Activated CD4-positive, alpha-beta memory T cell treated with anti-CD3 and anti-CD28 coated beads for 36 hours (primary cell): ENCODE measurements around the gene SAMD8. TPM values are rescaled to one million over a fixed set of nuclear protein-coding genes. Genes with fewer than 3 reads are reported as not detected.
"Not testable (repeated sequence)": the region's sequence is repeated elsewhere in the genome, so short reads cannot be mapped to it uniquely, and the experiment has no call there.

Source experiments
- CTCF ChIA-PET: fragments of 350-600 bp; sonication (Branson Sonifier 250); formaldehyde crosslinking; loops from one replicate; lab custom pipeline; 2021; ENCODE audit warnings: antibody characterized with exemption, inconsistent platforms; lab: Charles Lee
- POLR2A ChIA-PET: fragments of 350-600 bp; sonication (Branson Sonifier 250); formaldehyde crosslinking; loops from one replicate; lab custom pipeline; 2021; ENCODE audit warnings: antibody characterized with exemption; lab: Charles Lee
- DNase-seq: peaks from one replicate; pipeline ENCODE4 v3.0.0-alpha.2; 2020
- H3K27ac Mint-ChIP-seq: one replicate; pipeline ENCODE4 v1.8.0; 2021; ENCODE audit warnings: mixed read lengths
- H3K27me3 Mint-ChIP-seq: one replicate; pipeline ENCODE4 v1.8.0; 2021; ENCODE audit warnings: mixed read lengths
- H3K36me3 Mint-ChIP-seq: one replicate; pipeline ENCODE4 v1.8.0; 2021; ENCODE audit warnings: mixed read lengths
- H3K4me1 Mint-ChIP-seq: one replicate; pipeline ENCODE4 v1.8.0; 2021; ENCODE audit warnings: low read depth, mixed read lengths
- H3K4me3 Mint-ChIP-seq: one replicate; pipeline ENCODE4 v1.8.0; 2021; ENCODE audit warnings: mild to moderate bottlenecking, mixed read lengths
- H3K9me3 Mint-ChIP-seq: one replicate; pipeline ENCODE4 v1.8.0; 2021; ENCODE audit warnings: mixed read lengths
- intact Hi-C: fragments of 100-400 bp; cut with micrococcal nuclease; formaldehyde crosslinking; loops from one replicate; pipeline ENCODE4 v1.15.1; 2023
- total RNA-seq, 2 experiments: library from RNA; stranded (reverse); gene quantifications; one replicate each; pipeline ENCODE4 v1.2.3, GENCODE V29; 2021

The SAMD8 gene
- total RNA-seq, 2 experiments from 2014 or later = 18.5 to 20.5 TPM

GRCh38 chr10:75110006-75110632 is 1.3 kb upstream of the SAMD8 start:
- no peak for DNase-seq
- intact Hi-C loops = loop anchor here (2.0 to 10.0 kb wide), 5 partner anchors 67 to 1115 kb away; partner anchors contain the start of genes ADK, AP3M1 and VCL
- Mint-ChIP-seq H3K27me3 (no peaks in the 10 kb centered on the region), H3K27ac (peak overlapping the region; percentile 99), H3K36me3 (no peaks in the 10 kb centered on the region), H3K4me1 (peaks cover 44% of the 10 kb centered on the region), H3K9me3 (no peaks in the 10 kb centered on the region), H3K4me3 (peak overlapping the region; percentile 97)
- ChIA-PET POLR2A (interaction anchor here (1.4 to 4.5 kb wide), 2 partner anchors 59 to 100 kb away, joined by 3 to 23 read pairs; partner anchors contain the start of gene VDAC2), CTCF (interaction anchor here (1.0 to 2.1 kb wide), 4 partner anchors 71 to 691 kb away, joined by 3 to 9 read pairs (median 3); partner anchors contain the start of gene COMTD1)

- Mint-ChIP-seq H3K4me3 (peak overlapping the region; percentile 97), H3K27ac (peak overlapping the region; percentile 99), H3K9me3 (no peaks in the 10 kb centered on the region), H3K36me3 (no peaks in the 10 kb centered on the region), H3K27me3 (no peaks in the 10 kb centered on the region), H3K4me1 (peaks cover 55% of the 10 kb centered on the region)
- CTCF ChIA-PET = interaction anchor here (2.1 kb wide), 2 partner anchors 119 to 124 kb away, joined by 8 to 9 read pairs; partner anchors contain the start of gene COMTD1
- intact Hi-C loops = loop anchor here (1.0 to 10.0 kb wide), 10 partner anchors 26 to 1117 kb away; partner anchors contain the start of genes ADK, AP3M1, KAT6B and VCL
- peak; percentile 62 for DNase-seq
- POLR2A ChIA-PET = interaction anchor here (1.1 to 4.5 kb wide), 6 partner anchors 26 to 123 kb away, joined by 4 to 23 read pairs (median 5); partner anchors contain the start of gene VDAC2
Measured at GRCh38 chr10:75111907-75112679, 637 bp downstream of the SAMD8 start.

GRCh38 chr10:75115137-75115536 is 3.7 kb downstream of the SAMD8 start:
- no peak for DNase-seq
- Mint-ChIP-seq H3K27me3 (no peaks in the 10 kb centered on the region), H3K9me3 (no peaks in the 10 kb centered on the region), H3K27ac (peak overlapping the region; percentile 42), H3K4me3 (no peak overlapping the region), H3K4me1 (peaks cover 50% of the 10 kb centered on the region), H3K36me3 (no peaks in the 10 kb centered on the region)
- POLR2A ChIA-PET = no interaction called here
- CTCF ChIA-PET = interaction anchor here (0.8 to 1.6 kb wide), 2 partner anchors 73 to 115 kb away, joined by 3 to 7 read pairs; no protein-coding TSS in a partner anchor
- intact Hi-C loops = loop anchor here (10.0 kb wide), 1 partner anchor 1120 kb away; the partner anchor contains the start of gene VCL

- DNase-seq, H3K4me3 Mint-ChIP-seq, H3K9me3 Mint-ChIP-seq, POLR2A ChIA-PET, H3K27ac Mint-ChIP-seq, CTCF ChIA-PET, H3K36me3 Mint-ChIP-seq, H3K27me3 Mint-ChIP-seq: not testable (repeated sequence)
- peaks cover 52% of the 10 kb centered on the region for H3K4me1 Mint-ChIP-seq
- intact Hi-C loops = loop anchor here (10.0 kb wide), 1 partner anchor 1122 kb away; the partner anchor contains the start of gene VCL
Measured at GRCh38 chr10:75116941-75117775, 5.7 kb downstream of the SAMD8 start.

- H3K4me3 Mint-ChIP-seq = no peak overlapping the region
- no peaks in the 10 kb centered on the region for H3K9me3 Mint-ChIP-seq
- H3K27me3 Mint-ChIP-seq = no peaks in the 10 kb centered on the region
- H3K36me3 Mint-ChIP-seq = no peaks in the 10 kb centered on the region
- ChIA-PET POLR2A (no interaction called here), CTCF (no interaction called here)
- H3K4me1 Mint-ChIP-seq = peaks cover 45% of the 10 kb centered on the region
- no peak for DNase-seq
- H3K27ac Mint-ChIP-seq = peak overlapping the region; percentile 15
- intact Hi-C loops = loop anchor here (10.0 kb wide), 1 partner anchor 1123 kb away; the partner anchor contains the start of gene VCL
Measured at GRCh38 chr10:75117995-75118394, 6.5 kb downstream of the SAMD8 start.

- H3K36me3 Mint-ChIP-seq, H3K9me3 Mint-ChIP-seq, H3K4me3 Mint-ChIP-seq, CTCF ChIA-PET, H3K27ac Mint-ChIP-seq, POLR2A ChIA-PET, DNase-seq, H3K27me3 Mint-ChIP-seq: not testable (repeated sequence)
- H3K4me1 Mint-ChIP-seq = peaks cover 35% of the 10 kb centered on the region
- intact Hi-C loops = loop anchor here (10.0 kb wide), 1 partner anchor 1125 kb away; the partner anchor contains the start of gene VCL
Measured at GRCh38 chr10:75119444-75120066, 8.1 kb downstream of the SAMD8 start.

GRCh38 chr10:75121322-75121721 is 9.9 kb downstream of the SAMD8 start:
- Mint-ChIP-seq H3K9me3 (no peaks in the 10 kb centered on the region), H3K27me3 (no peaks in the 10 kb centered on the region), H3K4me3 (no peak overlapping the region), H3K27ac (no peak overlapping the region), H3K4me1 (peaks cover 30% of the 10 kb centered on the region), H3K36me3 (peaks cover 7% of the 10 kb centered on the region)
- POLR2A ChIA-PET = interaction anchor here (0.7 kb wide), 2 partner anchors 17 to 97 kb away, joined by 3 read pairs; no protein-coding TSS in a partner anchor
- no peak for DNase-seq
- intact Hi-C loops = no loop called here
- CTCF ChIA-PET = interaction anchor here (1.4 kb wide), 1 partner anchor 114 kb away, joined by 3 read pairs; the partner anchor contains the start of gene COMTD1

GRCh38 chr10:75122505-75122904 is 11.0 kb downstream of the SAMD8 start:
- no peak overlapping the region for H3K27ac Mint-ChIP-seq

GRCh38 chr10:75123088-75123682 is 11.7 kb downstream of the SAMD8 start:
- ChIA-PET POLR2A (no interaction called here), CTCF (no interaction called here)
- no peaks in the 10 kb centered on the region for H3K27me3 Mint-ChIP-seq
- intact Hi-C loops = no loop called here
- DNase-seq = no peak
- peaks cover 7% of the 10 kb centered on the region for H3K36me3 Mint-ChIP-seq
- no peak overlapping the region for H3K27ac Mint-ChIP-seq
- H3K4me3 Mint-ChIP-seq = no peak overlapping the region
- H3K9me3 Mint-ChIP-seq = no peaks in the 10 kb centered on the region
- H3K4me1 Mint-ChIP-seq = peaks cover 19% of the 10 kb centered on the region

More at GRCh38 chr10:75122505-75122904, 11.0 kb downstream of the SAMD8 start:
- H3K27me3 Mint-ChIP-seq = no peaks in the 10 kb centered on the region
- no peaks in the 10 kb centered on the region for H3K9me3 Mint-ChIP-seq
- ChIA-PET CTCF (no interaction called here), POLR2A (interaction anchor here (0.7 kb wide), 1 partner anchor 78 kb away, joined by 3 read pairs; no protein-coding TSS in a partner anchor)
- intact Hi-C loops = no loop called here
- peaks cover 7% of the 10 kb centered on the region for H3K36me3 Mint-ChIP-seq
- no peak overlapping the region for H3K4me3 Mint-ChIP-seq
- peaks cover 26% of the 10 kb centered on the region for H3K4me1 Mint-ChIP-seq
- no peak for DNase-seq

GRCh38 chr10:75126277-75126676 is 14.8 kb downstream of the SAMD8 start:
- ChIA-PET CTCF (interaction anchor here (1.1 kb wide), 1 partner anchor 27 kb away, joined by 3 read pairs; no protein-coding TSS in a partner anchor), POLR2A (no interaction called here)
- Mint-ChIP-seq H3K27ac (no peak overlapping the region), H3K4me3 (no peak overlapping the region), H3K36me3 (peaks cover 7% of the 10 kb centered on the region), H3K27me3 (no peaks in the 10 kb centered on the region), H3K4me1 (peaks cover 12% of the 10 kb centered on the region), H3K9me3 (no peaks in the 10 kb centered on the region)
- intact Hi-C loops = no loop called here
- DNase-seq = no peak
